Sigmoid colon (tissue), 4 donors: ENCODE data around the gene TECTB.

Experiments used
- CTCF ChIP-seq, 4 experiments: fragments of 450-650 bp in 3 of 4; fragments of 200-600 bp in 1 of 4; IDR thresholded peaks; one replicate each; pipeline ENCODE4 v1.5.1; 2016 to 2019; ENCODE audit warnings: antibody characterized with exemption in 4 of 4, mild to moderate bottlenecking in 3 of 4, moderate library complexity in 2 of 4
- EP300 ChIP-seq, 4 donors: sonication (generic); formaldehyde crosslinking; IDR thresholded peaks; one replicate each; pipeline ENCODE4 v1.6.1; 2017; ENCODE audit warnings: antibody characterized with exemption in 4 of 4
- POLR2A ChIP-seq, 2 donors: fragments of 450-650 bp; IDR thresholded peaks; one replicate each; pipeline ENCODE4 v1.6.1; 2016; ENCODE audit warnings: antibody characterized with exemption in 2 of 2, mild to moderate bottlenecking in 2 of 2, moderate library complexity in 2 of 2

GRCh38 chr10:112280205-112280921 is 2.8 kb upstream of the TECTB start:
- TF ChIP-seq EP300 (IDR thresholded peaks at IDR 0.05) (no peak), CTCF (IDR thresholded peaks at IDR 0.05) (no peak), POLR2A (IDR thresholded peaks at IDR 0.05) (no peak)
